Ovary (tissue), 3 donors: Measurements from ENCODE around the gene ADGRB3.

ENCODE experiments used
- CTCF ChIP-seq, 3 donors: fragments of 450-650 bp in 2 of 3; fragments of 200-600 bp in 1 of 3; IDR thresholded peaks; one replicate each; pipeline versions ENCODE4 v1.5.1 to v1.8.0; 2016 to 2022; ENCODE audit warnings: antibody characterized with exemption in 3 of 3, mild to moderate bottlenecking in 1 of 3
- POLR2A ChIP-seq: fragments of 450-650 bp; IDR thresholded peaks from one replicate; pipeline ENCODE4 v1.6.1; 2017; ENCODE audit warnings: antibody characterized with exemption, mild to moderate bottlenecking, moderate library complexity
- donor health status: DM: no; HTN: no; CAD: no.

- TF ChIP-seq CTCF (IDR thresholded peaks at IDR 0.05), result no peak
- no peak for TF ChIP-seq POLR2A
These were observed 224.2 kb downstream of the ADGRB3 start for GRCh38 chr6:68859233-68859632.
